Measurements from ENCODE around the gene GAPDH.

Gene GAPDH

DNA sequence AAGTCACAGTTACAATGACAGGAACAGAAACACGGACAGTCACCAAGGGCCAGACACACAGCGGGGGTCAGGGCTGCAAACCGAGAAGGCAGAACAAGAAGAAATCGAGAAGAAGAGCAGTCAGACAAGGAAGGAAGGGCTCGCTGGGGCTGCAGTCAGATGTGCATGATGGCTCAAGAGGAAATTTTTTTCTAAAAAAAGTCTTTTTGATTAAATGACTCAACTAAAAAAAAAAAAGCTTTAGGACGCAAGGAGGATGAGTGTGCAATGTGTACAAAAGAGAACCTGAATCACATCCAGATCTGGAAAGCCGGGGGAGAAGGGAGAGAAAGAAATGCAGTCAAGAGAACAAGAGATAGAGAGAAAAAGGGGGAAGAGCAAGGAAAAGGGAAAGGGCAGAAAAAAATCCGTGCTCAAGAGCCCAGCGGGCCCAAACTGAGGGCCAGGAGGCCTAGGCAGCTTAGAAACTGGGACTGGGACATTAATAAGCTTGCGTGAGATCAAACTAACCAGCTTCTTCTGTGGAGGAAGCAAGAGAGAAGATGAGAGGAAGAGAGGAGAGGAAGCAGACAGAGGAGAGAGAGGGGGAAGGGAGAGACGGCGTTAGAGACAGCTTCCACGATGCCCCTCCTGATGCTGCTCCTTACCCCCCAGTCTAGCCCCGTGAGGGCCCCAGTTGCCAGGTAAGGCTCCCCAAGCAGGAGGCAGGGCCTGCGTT lies 14.8 kb downstream of the GAPDH start:
- Histone ChIP-seq H4K20me1 (ENCODE audit: insufficient read depth) (no peaks in the 10 kb centered on the region), H3K36me3 (ENCODE audit: insufficient read depth) (no peaks in the 10 kb centered on the region), H3K9ac (no peak overlapping the region), H2AFZ (ENCODE audit: low read depth) (no peak overlapping the region), H3K4me2 (no peak overlapping the region), H3K79me2 (ENCODE audit: insufficient read depth, low read depth) (no peaks in the 10 kb centered on the region), H3K27me3 (ENCODE audit: insufficient read depth, low read depth) (no peaks in the 10 kb centered on the region), H3K4me3 (IDR thresholded peaks at IDR 0.05; ENCODE audit: insufficient read depth, low read depth, low read length) (no peak overlapping the region), H3K4me1 (ENCODE audit: low read depth, poor library complexity, severe bottlenecking) (no peaks in the 10 kb centered on the region), H3K27ac (no peak overlapping the region)
- TF ChIP-seq, protein P1, sequence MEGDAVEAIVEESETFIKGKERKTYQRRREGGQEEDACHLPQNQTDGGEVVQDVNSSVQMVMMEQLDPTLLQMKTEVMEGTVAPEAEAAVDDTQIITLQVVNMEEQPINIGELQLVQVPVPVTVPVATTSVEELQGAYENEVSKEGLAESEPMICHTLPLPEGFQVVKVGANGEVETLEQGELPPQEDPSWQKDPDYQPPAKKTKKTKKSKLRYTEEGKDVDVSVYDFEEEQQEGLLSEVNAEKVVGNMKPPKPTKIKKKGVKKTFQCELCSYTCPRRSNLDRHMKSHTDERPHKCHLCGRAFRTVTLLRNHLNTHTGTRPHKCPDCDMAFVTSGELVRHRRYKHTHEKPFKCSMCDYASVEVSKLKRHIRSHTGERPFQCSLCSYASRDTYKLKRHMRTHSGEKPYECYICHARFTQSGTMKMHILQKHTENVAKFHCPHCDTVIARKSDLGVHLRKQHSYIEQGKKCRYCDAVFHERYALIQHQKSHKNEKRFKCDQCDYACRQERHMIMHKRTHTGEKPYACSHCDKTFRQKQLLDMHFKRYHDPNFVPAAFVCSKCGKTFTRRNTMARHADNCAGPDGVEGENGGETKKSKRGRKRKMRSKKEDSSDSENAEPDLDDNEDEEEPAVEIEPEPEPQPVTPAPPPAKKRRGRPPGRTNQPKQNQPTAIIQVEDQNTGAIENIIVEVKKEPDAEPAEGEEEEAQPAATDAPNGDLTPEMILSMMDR (conservative IDR thresholded peaks at IDR 0.05; ENCODE audit: low read depth, low read length) = no peak

DNA sequence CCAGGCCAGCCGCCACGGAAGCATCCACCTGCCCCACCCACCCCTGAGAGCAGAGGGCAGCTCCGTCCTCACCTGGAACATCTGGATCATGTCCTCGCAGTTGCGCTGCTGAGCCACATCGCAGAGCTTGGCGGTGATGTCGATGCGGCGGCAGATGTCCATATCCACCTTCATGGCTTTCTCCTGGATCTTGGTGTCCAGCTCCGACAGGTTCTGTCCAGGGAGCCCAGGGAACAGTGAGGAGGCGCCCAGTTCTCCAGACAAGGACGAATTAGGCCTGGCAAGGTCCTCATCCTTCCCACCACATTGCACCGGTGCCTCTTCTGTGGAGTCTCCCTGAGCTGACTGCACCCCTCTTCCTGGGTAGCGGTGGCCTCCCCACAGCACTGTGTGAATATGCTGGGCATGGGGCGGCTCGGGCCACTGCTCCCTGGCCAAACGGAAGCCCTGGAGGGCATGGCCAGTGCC lies 15.4 kb downstream of the GAPDH start:
- Histone ChIP-seq H3K4me2 (no peak overlapping the region), H3K79me2 (ENCODE audit: insufficient read depth, low read depth) (peaks cover 5% of the 10 kb centered on the region)

DNA sequence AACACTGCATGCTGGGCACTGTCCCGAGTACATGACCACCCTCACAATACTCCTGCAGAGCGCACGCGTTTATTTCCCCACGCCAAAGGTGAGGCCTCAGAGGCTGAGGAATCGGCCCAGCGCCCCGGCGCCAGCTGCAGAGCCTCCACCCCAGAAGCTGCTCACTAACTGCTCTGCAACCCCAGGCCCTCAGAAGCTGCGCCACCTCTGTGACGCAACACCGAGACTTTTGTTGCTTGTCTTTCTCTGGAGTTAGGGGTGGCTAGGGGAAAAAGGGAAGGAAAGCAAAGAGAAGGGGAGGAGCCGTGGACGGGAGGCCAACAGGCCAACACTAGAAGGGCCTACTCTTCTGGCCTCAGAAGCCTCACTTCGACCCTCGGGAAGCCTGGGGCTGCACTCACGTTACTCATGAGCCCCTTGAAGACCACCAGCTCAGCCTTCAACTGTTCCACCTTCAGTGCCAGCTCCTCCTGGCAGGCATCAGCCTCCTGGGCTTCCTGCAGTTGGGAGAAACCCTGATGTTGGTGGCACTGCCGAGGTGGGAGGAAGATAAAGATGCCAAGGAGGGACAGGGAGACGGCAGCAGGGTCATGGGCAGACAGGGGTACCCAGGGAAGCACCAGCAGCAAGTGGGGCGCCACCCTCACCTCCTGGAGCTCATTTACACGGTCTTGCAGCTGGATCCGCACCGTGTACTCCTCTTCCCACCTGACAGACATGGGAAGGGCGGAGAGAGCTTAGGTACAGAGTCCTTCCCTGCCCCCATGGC lies 16.2 kb downstream of the GAPDH start:
- H3K4me3 ChIP-seq (IDR thresholded peaks at IDR 0.05; ENCODE audit: insufficient read depth, low read depth, low read length) = no peak overlapping the region
- no peak overlapping the region for H3K9ac ChIP-seq
- peaks cover 4% of the 10 kb centered on the region for H3K4me1 ChIP-seq (ENCODE audit: low read depth, poor library complexity, severe bottlenecking)
- no peaks in the 10 kb centered on the region for H4K20me1 ChIP-seq (ENCODE audit: insufficient read depth)
- no peaks in the 10 kb centered on the region for H3K27me3 ChIP-seq (ENCODE audit: insufficient read depth, low read depth)
- H3K27ac ChIP-seq = no peak overlapping the region
- peaks cover 7% of the 10 kb centered on the region for H3K79me2 ChIP-seq (ENCODE audit: insufficient read depth, low read depth)
- no peaks in the 10 kb centered on the region for H3K36me3 ChIP-seq (ENCODE audit: insufficient read depth)
- TF ChIP-seq, protein P1 (conservative IDR thresholded peaks at IDR 0.05; ENCODE audit: low read depth, low read length) = no peak
- no peak overlapping the region for H3K4me2 ChIP-seq
- no peak overlapping the region for H2AFZ ChIP-seq (ENCODE audit: low read depth)

More for the DNA sequence above, 15.4 kb downstream of the GAPDH start:
- Histone ChIP-seq H2AFZ (ENCODE audit: low read depth) (no peak overlapping the region), H3K27ac (no peak overlapping the region), H3K27me3 (ENCODE audit: insufficient read depth, low read depth) (no peaks in the 10 kb centered on the region), H3K4me1 (ENCODE audit: low read depth, poor library complexity, severe bottlenecking) (no peaks in the 10 kb centered on the region), H3K9ac (no peak overlapping the region), H4K20me1 (ENCODE audit: insufficient read depth) (no peaks in the 10 kb centered on the region), H3K36me3 (ENCODE audit: insufficient read depth) (no peaks in the 10 kb centered on the region), H3K4me3 (IDR thresholded peaks at IDR 0.05; ENCODE audit: insufficient read depth, low read depth, low read length) (no peak overlapping the region)
- TF ChIP-seq, protein P1 (conservative IDR thresholded peaks at IDR 0.05; ENCODE audit: low read depth, low read length) = no peak

DNA sequence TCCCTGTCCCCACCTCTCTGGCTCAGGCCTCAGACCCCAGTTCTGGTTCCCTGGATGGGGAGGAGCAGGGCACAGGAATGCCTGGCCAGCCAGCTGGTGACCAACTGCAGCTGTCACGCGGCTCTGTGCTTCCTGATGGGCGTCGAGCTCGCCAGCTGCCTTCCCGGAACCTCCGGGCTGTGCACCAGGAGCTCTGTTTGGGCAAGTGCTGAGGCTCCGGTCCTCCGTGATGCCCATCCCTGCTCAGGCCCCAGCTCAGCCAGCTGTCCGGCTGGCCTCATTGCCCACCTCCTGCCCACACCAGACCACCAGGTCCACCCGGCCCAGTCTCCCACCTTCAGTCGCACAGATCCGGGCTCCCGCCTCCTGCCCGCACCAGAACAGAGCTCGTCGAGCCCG lies 16.7 kb downstream of the GAPDH start:
- TF ChIP-seq, protein P1 (conservative IDR thresholded peaks at IDR 0.05; ENCODE audit: low read depth, low read length) = no peak
- Histone ChIP-seq H4K20me1 (ENCODE audit: insufficient read depth) (no peaks in the 10 kb centered on the region), H3K79me2 (ENCODE audit: insufficient read depth, low read depth) (peaks cover 7% of the 10 kb centered on the region), H3K4me2 (no peak overlapping the region), H3K4me1 (ENCODE audit: low read depth, poor library complexity, severe bottlenecking) (peaks cover 4% of the 10 kb centered on the region), H2AFZ (ENCODE audit: low read depth) (no peak overlapping the region), H3K27me3 (ENCODE audit: insufficient read depth, low read depth) (no peaks in the 10 kb centered on the region), H3K4me3 (IDR thresholded peaks at IDR 0.05; ENCODE audit: insufficient read depth, low read depth, low read length) (no peak overlapping the region), H3K9ac (no peak overlapping the region), H3K27ac (no peak overlapping the region), H3K36me3 (ENCODE audit: insufficient read depth) (no peaks in the 10 kb centered on the region)

Data from KMS-11 (cell line).